RPMI8226 (cell line): ENCODE measurements around the gene UVRAG.

Source experiments
- DNase-seq: peaks from one replicate; pipeline ENCODE4 v3.0.0-alpha.2; 2015

Gene UVRAG

GRCh38 chr11:76155500-76156227 is 340.7 kb downstream of the UVRAG start:
- no peak for DNase-seq

- DNase-seq = no peak
These were observed 342.0 kb downstream of the UVRAG start for GRCh38 chr11:76156971-76157427.

GRCh38 chr11:76157891-76158290 is 342.9 kb downstream of the UVRAG start:
- no peak for DNase-seq

- DNase-seq = no peak
These were observed 343.6 kb downstream of the UVRAG start for GRCh38 chr11:76158394-76159302.

- no peak for DNase-seq
These were observed 344.4 kb downstream of the UVRAG start for GRCh38 chr11:76159303-76159937.

GRCh38 chr11:76159983-76160661 is 345.1 kb downstream of the UVRAG start:
- no peak for DNase-seq

- DNase-seq = no peak
These were observed 345.8 kb downstream of the UVRAG start for GRCh38 chr11:76160856-76161255.

GRCh38 chr11:76161261-76161961 is 346.4 kb downstream of the UVRAG start:
- no peak for DNase-seq

- no peak for DNase-seq
These were observed 347.6 kb downstream of the UVRAG start for GRCh38 chr11:76162336-76163288.

GRCh38 chr11:76163289-76163880 is 348.4 kb downstream of the UVRAG start:
- DNase-seq = no peak

GRCh38 chr11:76164081-76164480 is 349.1 kb downstream of the UVRAG start:
- DNase-seq = no peak

GRCh38 chr11:76164861-76165751 is 350.1 kb downstream of the UVRAG start:
- DNase-seq = no peak

GRCh38 chr11:76166314-76166713 is 351.3 kb downstream of the UVRAG start:
- peak; percentile 55 for DNase-seq

GRCh38 chr11:76167590-76167989 is 352.6 kb downstream of the UVRAG start:
- no peak for DNase-seq

GRCh38 chr11:76169473-76169896 is 354.5 kb downstream of the UVRAG start:
- DNase-seq = no peak

- DNase-seq = no peak
These were observed 355.5 kb downstream of the UVRAG start for GRCh38 chr11:76170468-76170867.

GRCh38 chr11:76172583-76172982 is 357.6 kb downstream of the UVRAG start:
- DNase-seq = no peak

- DNase-seq = no peak
These were observed 358.7 kb downstream of the UVRAG start for GRCh38 chr11:76173663-76174062.

- DNase-seq = no peak
These were observed 359.3 kb downstream of the UVRAG start for GRCh38 chr11:76174330-76174729.
